Stimulated activated CD4-positive, alpha-beta T cell treated with anti-CD3 and anti-CD28 coated beads, Interleukin-2, amount 100 ng/mL, for 24 hours (primary cell): ENCODE data around the gene INPP4B.

Experiments used
- DNase-seq, 2 donors: peaks; one replicate each; pipeline ENCODE4 v3.0.0-alpha.2; 2020

The INPP4B gene

DNA sequence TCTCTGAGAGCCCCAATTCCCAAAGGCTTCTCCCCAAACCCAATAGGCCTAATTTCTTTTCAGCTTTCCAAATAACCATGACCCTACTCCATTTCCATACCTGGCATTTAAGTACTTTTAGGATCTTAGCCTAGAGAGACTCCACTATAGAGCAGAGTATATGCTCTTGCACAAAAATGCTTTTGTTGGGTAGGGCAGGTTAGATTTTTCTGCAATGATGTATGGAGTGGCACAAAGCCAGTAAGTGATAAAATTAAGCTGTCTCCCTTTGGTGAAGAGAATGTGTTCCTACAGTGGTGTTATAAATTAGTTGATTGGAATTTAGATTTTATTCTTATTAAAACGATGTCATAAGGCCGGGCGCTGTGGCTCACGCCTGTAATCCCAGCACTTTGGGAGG is 124.9 kb downstream of the INPP4B start:
- DNase-seq = no peak

DNA sequence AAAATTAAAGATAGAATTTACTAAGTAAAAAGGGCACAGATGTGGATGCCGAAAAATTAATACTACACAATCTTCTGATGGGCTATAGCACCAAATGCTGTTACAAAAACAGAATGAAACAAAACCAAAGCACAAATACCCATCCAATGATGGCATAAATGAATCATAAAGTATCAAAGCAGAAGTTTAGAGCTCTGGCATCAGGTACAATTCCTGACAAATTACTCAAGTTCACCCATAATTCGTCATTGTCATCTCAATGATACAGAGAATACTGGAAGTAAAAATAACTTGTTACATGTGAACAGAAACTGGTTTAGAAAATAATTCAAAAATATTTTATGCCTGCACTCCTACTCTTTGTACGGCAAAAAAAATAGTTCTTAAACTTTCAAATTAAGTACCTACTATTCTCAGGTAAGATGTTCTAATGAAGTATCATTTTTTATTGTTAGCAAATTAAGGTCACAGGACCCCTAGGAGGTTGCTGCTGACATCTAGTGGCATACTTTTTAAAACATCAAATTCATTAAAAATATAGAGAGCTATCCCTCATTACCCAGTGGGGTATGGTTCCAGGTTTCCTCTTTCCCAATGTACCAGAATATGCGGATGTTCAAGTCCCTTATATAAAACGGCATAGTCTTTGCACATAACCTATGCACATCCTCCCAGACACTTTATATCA is 126.1 kb downstream of the INPP4B start:
- DNase-seq = no peak

DNA sequence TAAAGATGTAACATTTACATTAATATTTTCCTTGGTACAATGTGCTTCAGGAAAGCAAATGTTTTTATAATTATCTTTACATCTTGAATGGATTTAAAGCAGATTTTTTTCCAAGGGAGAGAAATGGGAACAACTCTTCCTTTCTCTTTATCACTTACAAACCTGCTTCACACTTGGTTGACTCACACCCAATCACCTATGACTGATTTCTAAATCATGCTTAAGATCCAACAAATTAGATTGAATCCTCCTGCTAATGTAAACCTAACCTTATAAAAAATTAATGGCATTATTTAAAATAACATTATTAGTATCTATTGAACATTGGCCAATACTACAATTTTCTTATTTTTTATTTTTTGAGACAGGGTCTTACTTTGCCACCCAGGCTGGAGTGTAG is 127.1 kb downstream of the INPP4B start:
- DNase-seq = no peak

DNA sequence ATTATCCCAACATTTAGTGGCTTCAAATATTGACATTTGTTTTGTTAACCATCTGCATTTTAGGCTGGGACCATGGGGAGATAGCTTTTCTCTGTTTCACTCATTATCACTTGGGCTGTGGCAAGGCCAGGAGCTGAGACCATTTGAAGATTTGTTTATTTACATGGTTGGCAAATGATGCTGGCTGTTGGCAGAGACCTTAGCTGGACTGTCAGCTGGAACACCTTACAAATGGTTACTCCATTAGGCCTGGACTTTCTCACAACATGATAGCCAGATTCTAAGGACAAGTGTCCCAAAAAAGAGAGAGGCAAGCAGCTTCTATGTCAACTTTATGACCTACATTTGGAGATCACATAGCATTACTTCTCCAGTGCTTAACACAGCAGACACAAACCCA is 130.4 kb downstream of the INPP4B start:
- DNase-seq = no peak

DNA sequence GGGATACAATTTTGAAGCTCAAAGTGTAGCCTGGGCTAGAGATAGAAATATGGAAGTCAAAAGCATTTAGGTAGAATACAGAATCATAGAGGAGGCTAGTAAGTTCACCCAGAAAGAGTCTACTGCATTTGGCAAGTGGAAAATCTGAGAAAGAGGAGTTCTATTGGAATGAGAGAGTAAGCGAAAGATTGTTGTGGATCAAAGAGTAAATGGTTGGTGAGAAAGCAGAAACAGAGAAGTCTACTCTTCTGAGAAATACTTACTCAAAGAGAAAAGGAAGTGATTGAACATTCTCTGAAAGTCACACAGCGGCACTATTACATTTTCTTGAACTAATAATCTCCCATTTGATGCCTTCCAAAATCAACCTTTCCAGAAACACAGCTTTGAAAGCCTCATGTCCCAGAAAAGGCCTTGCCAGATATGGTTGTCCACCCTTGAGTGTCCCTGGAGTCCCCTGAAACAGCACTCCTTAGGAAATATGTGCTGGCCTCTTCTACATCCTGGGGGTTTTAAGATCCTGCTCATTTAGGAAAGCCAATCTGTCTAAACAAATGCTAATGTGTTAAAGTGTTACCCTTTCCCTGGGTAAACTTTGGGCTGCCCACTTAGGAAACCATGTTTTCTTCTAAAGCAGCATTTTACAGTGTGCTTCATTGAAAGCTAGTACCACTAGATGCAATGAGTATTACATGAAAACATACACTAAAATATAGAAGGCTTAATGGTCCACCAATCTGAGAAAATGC is 132.6 kb downstream of the INPP4B start:
- DNase-seq = no peak

DNA sequence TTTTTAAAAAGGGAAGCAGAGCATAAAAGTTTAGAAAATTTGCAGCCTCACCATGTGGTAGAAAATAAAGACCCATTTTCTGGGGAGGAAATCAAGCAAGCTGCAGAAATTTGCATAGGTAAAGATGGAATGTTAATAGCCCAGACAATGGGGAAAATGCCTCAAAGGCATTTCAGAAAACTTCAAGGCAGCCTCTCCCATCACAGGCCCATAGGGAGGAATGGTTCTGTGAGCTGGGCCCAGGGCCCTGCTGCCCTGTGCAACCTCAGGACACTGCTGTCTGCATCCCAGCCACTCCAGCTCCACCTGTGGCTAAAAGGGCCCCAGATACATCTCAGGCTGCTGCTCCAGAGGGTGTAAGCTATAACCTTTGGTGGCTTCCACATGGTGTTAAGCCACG is 137.9 kb downstream of the INPP4B start:
- no peak for DNase-seq

DNA sequence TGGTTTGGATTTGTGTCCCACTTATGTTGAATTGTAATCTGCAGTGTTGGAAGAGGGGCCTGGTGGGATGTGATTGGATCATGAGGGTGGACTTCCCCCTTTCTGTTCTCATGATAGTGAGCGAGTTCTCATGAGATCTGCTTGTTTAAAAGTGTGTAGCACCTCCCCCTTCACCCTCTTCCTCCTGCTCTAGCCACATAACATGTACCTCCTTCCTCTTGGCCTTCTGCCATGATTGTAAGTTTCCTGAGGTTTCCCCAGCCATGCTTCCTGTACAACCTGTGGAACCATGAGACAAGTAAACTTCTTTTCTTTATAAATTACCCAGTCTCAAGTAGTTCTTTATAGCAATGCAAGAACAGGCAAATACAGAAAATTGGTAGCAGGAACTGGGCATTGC is 138.7 kb downstream of the INPP4B start:
- DNase-seq = no peak

DNA sequence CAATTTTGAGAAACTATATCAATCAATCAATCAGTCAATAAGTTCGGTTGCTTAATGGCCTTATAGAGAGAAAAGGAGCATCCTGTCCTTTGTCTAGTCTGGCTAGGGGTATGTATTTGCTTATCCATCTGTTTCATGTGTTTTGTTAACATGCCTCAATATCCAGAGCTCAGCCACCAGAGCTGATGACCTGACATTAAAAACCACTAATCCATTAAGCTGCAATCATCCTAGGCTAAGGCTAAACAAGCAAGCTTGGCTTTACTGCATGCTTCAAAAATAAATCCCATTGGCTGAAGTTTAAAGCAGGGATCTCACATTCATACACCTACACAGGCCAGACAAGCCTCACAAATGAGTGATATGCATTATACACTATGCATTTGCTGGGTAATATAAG is 139.7 kb downstream of the INPP4B start:
- no peak for DNase-seq

DNA sequence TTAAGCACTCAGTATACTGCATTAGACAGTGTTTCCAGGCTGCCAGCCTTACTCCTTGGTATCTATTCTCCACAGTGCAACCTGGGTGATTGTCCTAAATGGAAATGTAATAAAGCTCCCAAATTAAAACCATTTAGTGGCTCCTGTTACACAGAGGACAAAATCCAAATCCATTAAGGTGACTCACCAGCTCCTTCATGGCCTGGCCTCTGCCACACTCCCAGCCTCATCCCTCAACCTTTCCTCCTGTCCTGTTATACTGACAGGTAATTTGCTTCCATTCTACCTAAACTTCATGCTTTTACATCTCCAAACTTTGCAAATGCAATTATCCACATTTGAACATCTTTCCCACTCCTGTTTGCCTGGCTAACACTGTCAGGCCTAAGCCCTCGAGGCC is 140.3 kb downstream of the INPP4B start:
- DNase-seq = no peak

DNA sequence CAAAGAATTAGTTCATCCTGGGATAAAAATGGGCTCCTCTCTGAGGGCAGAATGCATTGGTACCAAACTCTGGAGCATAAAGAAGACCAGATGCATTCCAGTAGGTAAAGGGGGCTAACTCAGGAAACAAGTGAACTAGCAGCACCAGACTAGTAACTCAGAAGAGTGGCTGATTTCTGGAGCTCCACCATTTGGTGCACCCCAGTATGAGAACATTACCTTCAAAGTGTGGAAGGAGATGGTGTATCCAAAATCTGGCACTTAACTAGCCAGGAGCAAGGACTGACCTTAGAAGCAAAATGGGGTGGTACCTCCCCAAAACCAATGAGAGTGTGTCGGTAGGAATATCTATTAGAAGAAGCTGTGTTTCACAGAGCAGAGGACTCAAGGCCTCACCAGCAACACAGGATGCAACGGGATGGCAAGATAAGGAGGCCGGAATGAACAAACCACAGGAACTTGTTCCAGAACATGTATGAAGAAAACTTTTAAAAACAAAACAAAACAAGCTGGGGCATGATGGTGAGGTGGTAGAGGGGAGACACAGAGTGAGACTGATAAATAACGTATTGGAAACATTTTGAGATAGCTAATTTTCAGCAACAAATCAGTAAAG is 142.3 kb downstream of the INPP4B start:
- DNase-seq = peak in 1 of 2 donors; percentile 27

DNA sequence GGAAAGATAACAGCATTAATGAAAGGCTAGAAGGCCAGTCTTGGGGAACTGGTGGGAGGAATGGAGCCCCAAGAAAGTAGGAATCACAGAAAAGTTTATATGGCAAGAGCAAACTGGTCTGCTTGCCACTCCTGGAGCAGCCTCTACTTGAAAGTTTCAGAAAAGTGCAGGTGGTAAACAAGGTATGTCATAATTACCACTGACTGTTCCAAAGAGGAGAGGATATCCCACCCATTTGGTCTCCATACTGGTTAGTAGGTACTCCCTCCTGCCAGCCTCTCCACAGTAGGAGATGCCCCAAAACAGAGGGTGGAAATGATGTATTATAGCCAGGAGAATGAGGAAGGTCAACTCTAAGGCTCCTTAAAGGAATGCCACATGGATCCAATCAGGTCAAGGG is 145.1 kb downstream of the INPP4B start:
- DNase-seq = no peak

DNA sequence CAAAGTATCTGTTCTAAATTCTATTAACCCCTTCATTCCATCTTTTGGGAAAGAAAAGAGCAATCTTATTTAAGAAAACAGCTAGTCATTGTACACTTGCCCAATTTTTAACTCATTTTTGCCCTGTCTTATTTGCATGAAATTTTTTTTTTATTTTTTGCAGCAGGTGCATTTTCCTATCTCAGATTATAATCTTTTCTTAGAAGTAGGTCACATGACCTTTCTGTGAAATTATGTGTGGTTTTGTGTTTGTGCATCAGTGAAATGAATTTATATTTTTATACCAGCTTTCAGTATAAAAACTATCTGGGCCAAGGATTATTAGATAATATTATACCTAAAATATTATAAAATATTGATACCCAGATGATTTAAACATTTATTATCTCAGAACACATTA is 145.6 kb downstream of the INPP4B start:
- DNase-seq = no peak

DNA sequence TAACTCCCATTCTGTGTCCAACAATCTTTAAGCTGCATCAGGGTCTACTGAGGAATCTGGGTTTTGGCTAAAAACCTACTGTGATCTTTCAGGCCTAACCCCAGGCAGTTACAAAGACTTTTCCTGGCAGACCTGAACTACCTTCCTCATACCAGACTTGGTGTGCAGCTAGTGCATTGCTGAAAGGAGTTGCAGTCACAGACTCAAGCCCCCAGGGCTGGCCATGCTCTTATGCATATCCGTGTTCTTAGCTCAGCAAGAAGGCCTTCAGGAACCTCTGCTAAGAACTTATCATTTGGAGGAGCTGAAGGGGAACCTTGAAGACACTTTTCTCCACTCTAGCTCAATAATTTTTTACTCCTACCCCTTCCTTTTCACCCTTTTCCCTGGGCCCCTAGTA is 147.5 kb downstream of the INPP4B start:
- DNase-seq = no peak

DNA sequence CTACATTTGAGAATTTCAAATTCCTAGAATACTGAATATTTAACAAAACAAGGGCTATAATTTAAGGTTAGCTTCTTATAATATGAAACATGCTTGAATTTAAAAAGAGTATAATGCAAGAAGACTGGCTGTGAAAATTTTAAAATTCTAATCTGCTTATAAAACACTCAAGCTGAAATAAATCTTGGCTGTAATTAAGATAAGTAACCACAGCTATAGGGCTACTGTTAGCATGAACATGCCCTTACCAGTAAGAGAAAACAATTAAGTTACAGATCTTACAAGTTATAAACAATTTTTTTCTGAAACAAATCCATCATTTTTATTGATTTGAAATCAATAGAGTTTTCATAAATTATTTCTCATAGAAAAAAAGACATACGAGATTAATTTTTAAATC is 148.2 kb downstream of the INPP4B start:
- no peak for DNase-seq

DNA sequence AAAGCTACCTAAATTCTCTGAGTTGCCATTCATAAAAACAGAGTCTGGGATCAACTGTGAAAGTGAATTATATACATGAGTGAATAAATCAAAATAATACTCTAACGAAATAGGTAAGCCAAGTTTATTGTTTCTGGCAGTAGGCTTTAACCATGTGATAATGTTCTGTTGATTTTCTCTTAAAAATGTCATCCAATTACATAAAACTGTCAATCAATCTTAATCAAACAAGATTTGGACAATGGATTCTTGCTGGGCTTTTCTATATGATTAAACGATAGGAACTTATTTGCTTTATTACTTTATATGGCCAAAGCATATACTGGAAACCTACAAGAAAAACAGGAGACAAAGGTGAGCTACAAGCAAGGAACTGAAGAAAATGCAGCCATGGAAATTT is 148.8 kb downstream of the INPP4B start:
- no peak for DNase-seq

DNA sequence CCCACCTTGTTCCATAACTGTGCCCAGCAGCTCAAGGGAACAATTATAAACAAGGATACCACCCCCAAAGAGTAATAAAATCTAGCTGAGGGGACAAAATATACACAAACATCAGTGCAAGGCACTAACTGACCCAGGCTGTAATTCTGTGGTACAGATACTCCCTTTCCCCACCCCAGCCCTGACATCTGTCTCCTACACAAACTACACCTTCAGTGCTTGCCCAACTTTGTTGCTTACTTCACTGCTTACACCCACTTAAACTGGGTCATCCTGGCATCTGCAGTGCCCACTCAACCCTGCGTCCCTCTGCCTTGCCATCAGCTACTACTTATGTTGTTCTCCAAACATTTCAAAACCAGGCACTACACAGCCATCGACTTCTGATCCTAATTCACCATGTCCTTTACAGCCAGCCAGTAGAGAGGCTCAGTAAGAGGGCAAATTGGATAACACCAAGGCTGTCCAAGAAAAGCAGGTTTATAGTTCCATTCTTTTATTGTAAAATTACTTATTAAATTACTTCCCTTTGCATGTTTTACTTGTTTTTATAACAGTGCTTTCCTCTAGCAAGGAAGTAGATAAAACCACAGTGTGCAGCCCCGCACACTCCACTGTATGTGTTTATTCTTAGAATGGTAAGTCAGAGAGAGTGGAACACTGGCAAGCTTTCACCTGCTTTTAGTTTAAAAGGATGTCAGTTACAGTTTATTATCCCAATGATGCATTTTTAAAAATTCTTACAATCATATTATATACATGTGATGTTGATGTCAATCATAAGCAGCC is 149.6 kb downstream of the INPP4B start:
- DNase-seq = no peak

DNA sequence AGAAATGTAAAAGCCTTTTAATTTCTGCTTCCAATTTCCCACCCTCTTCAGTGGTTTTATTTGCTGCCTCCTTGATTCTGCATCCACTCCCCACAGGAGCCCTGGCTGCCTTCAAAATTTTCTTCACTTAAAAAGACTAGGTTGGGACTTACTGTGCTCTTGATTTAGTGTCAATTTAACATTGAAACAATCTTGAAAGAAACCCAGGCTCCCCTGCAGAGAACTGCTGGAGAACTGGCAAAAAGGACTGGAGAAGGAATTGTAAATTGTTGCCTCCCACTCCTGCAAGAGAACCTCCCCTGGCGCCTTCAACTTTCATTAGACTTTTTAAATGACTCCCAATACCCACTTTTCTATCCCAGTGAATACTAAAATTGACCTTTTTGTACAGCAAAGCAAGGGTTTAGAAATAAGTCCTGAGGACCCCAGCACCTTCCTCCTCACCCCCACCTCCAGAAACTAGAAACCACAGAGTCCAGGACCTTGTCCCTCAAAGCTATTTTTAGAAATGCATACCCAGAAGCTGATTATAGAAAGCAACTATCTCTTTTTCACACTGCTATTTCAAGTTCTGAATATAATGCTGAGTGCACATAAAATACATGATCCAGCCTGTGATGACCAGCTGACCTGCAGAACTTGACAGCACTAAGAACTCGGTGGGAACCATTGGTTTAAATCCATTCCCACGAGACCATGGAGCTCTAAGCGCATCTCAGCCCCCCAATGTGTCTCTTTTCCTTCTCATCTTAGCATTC is 155.5 kb downstream of the INPP4B start:
- DNase-seq = no peak

DNA sequence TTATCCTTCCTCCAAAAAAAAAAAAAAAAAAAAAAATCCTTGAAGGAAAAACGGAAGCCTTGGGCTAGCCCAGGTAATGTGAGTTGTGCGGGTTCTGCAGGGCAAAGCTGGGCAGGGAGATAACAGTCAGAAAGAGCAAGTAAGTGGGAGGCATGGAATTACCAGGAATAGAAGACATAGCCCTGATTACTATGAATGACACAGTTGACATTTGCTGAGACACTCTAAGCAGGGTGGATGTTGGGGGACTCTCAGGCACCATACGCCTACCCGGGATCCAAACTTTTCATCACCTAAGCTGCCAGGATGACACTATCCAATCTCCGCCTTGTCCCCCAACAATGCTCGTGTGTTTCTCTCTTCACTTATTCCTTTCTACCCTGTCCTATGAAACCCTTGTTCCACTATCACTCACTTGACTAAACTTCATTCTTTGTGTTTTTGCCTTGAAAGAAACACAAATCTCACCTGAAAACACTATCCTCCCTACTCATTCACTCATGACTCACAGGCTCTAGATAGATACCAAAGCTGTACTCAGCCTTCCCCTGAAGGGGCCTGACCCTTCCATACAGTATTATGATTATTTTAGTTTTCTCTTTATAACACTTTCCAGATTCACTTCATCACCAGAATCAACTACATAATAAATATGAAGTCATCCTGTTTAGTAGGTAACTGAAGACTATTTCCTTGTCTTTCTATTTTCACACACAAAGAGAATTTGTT is 158.4 kb downstream of the INPP4B start:
- no peak for DNase-seq

DNA sequence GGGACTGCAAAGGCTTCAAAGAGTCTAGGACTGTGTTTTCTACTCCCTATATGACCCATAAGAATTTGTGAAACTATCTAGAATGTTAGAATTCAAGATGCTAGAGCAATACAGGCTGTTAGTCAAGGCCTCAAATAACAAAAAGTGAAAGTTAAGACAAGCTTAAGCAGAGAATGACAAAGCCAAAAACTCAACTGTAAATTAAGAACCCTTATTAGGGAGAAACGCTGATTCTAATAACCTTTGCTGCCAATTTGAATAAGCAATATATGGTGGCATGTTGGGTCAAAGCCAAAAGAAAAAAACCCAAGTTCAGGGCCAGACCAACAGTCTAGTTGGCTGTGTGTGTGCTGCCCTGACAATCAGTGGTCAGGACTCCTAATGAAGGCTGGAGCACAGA is 160.0 kb downstream of the INPP4B start:
- DNase-seq = no peak

DNA sequence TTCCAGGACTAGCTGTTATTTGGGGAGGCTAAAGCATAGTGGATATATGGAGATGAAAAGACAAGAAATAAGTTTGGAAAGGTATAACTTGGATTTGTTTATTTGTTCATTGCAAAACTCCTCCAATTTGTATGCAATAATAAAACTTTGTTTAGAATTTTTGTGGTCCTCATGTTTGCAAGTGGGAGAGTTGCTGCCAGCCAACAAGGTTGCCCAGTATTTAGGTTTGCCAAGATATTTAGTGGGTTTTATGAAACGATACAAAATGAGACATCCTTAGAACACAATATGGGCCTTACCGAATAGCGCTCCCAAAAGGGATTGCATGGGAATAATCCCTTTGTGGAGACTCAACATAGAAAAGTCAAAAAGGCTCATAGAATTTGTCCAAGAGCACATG is 162.1 kb downstream of the INPP4B start:
- no peak for DNase-seq

DNA sequence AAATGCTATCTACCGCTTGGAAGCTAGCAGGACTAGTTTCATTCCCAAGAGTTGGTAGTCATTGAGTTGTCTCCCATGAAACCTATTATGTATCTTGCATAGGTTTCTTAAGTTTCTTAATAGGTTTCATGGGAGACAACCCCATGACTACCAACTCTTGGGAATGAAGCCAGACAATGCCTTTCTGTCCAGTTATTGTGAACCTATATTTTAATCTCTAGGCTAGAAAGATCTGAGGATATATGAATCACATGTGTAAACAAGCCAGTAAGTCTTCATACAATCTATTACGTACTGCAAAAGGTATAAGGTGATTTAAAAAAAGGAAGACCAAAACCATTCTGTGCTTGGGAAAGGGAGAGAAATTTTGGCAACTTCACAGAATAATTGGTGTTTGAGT is 162.6 kb downstream of the INPP4B start:
- DNase-seq = no peak

DNA sequence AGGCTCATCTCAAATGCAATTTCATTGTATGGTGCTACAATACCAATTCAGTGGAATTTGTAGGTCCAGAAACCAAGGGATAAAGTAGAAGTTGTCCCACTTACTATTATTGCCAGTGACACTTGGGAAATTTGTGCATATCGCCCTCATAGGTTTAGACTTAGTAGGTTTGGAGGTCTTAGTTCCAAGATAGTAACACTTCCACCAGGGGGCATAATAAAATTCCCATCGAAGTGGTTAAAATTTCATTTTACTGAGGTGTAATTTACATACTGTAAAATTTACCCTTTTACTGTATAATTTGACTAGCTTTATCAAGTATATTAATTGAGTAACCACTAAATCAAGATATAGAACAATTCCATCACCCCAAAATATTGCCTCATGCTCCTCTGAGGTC is 174.6 kb downstream of the INPP4B start:
- DNase-seq = no peak
